ENCODE results near the gene DNAJC13. TPM values are rescaled to one million over a fixed set of nuclear protein-coding genes. Genes with fewer than 3 reads are reported as not detected.

Gene DNAJC13
- total RNA-seq, 1 experiment from 2014 or later = 28.8 TPM

DNA sequence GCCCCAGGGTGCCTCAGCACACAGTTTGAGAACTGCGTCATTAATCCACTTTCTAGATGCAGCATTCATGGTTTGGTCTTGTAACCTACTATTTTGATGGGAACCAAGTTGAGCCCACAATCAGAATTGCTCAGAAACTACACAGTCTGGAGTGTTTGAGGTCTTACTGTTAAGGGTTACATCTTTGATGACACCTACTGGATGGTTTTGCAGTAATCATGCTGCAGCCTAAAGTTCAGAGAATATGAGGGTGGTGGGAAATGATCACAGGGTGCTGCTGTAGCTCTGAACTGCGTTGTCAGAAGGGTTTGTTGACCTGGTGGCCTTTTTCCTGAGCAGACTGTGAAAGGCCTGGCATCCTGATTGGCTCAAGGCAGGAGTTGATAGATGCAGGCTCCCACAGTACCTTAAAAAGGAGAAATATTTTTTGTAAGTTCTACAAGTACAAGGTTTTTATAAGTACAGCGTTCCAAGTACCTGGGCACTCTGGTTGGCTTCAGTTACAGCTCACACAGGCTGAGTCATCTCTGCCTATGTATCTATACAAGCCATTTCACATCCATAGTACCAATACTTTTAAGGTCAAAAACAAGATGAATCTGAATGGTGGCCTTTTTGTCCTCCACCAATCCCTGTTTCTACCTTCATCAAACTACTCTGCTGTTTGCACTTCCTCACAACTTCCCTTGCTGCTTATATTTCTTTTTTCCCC is 119.3 kb downstream of the DNAJC13 start:
- ATAC-seq = peak; percentile 65
- RAD21 ChIA-PET (ENCODE audit: low non-redundant PET in 1 of 2, low total read pairs in 2 of 2, uncharacterized antibody in 2 of 2, unreplicated experiment in 2 of 2) = no interaction called here
- Histone ChIP-seq H3K9ac (ENCODE audit: low read length) (no peak overlapping the region), H3K27ac (ENCODE audit: low read depth, low read length) (no peak overlapping the region), H3K9me3 (ENCODE audit: control insufficient read depth in 1 of 2, insufficient read depth in 1 of 2, low read depth in 1 of 2, low read length in 2 of 2) (no peaks in the 10 kb centered on the region), H3K9me2 (ENCODE audit: insufficient read depth) (no peaks in the 10 kb centered on the region), H3K4me3 (replicated peaks in 1 of 2; ENCODE audit: low read depth in 1 of 2, low read length in 2 of 2) (no peak overlapping the region), H3K79me2 (ENCODE audit: insufficient read depth, low read length) (no peaks in the 10 kb centered on the region), H3K4me1 (ENCODE audit: control insufficient read depth in 1 of 2, insufficient read depth in 2 of 2, low read length in 2 of 2) (no peaks in the 10 kb centered on the region), H3K36me3 (ENCODE audit: control insufficient read depth in 1 of 2, insufficient read depth in 2 of 2, low read length in 2 of 2) (peaks cover 0 to 2% of the 10 kb centered on the region in 2 experiments; a peak in 1 of 4 replicates), H4K20me1 (ENCODE audit: insufficient read depth) (no peaks in the 10 kb centered on the region), H3K4me2 (ENCODE audit: low read length) (no peak overlapping the region), H3K27me3 (ENCODE audit: insufficient read depth, low read length) (no peaks in the 10 kb centered on the region), H2AFZ (ENCODE audit: low read depth, low read length, poor library complexity, severe bottlenecking) (no peak overlapping the region)
- no peak for DNase-seq (ENCODE audit: low read depth, low spot score)
- POLR2A ChIA-PET = no interaction called here
- BruUV-seq (replicated peaks) = no TSS peak
- intact Hi-C loops (cut with micrococcal nuclease) = loop anchor here (1.0 kb wide), 1 partner anchor 106 kb away; no protein-coding TSS in a partner anchor
- CTCF ChIA-PET = interaction anchor here (0.7 to 2.0 kb wide), 15 partner anchors 9 to 135 kb away, joined by 3 to 36 read pairs (median 4); no protein-coding TSS in a partner anchor
- TF ChIP-seq CBX3 (IDR thresholded peaks at IDR 0.05; ENCODE audit: low read depth) = no peak
- TF ChIP-seq RAD21 (IDR thresholded peaks at IDR 0.05; ENCODE audit: low read depth) = no peak
- no peak for TF ChIP-seq ZNF274 (IDR thresholded peaks at IDR 0.05; ENCODE audit: low read depth, low read length)
- no peak for TF ChIP-seq SRF (IDR thresholded peaks at IDR 0.05; ENCODE audit: low read depth)
- TF ChIP-seq ELF1 (IDR thresholded peaks at IDR 0.05; ENCODE audit: borderline replicate concordance, low read depth) = no peak
- no peak for TF ChIP-seq SP1 (IDR thresholded peaks at IDR 0.05; ENCODE audit: low read depth)
- TF ChIP-seq, protein P1, sequence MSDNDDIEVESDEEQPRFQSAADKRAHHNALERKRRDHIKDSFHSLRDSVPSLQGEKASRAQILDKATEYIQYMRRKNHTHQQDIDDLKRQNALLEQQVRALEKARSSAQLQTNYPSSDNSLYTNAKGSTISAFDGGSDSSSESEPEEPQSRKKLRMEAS (IDR thresholded peaks at IDR 0.05) = no peak
- TF ChIP-seq FOSL1 (IDR thresholded peaks at IDR 0.05; ENCODE audit: low read depth) = no peak
- TF ChIP-seq EZH2 (IDR thresholded peaks at IDR 0.05) = no peak
- TF ChIP-seq, protein P2, sequence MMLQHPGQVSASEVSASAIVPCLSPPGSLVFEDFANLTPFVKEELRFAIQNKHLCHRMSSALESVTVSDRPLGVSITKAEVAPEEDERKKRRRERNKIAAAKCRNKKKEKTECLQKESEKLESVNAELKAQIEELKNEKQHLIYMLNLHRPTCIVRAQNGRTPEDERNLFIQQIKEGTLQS (IDR thresholded peaks at IDR 0.05) = no peak

DNA sequence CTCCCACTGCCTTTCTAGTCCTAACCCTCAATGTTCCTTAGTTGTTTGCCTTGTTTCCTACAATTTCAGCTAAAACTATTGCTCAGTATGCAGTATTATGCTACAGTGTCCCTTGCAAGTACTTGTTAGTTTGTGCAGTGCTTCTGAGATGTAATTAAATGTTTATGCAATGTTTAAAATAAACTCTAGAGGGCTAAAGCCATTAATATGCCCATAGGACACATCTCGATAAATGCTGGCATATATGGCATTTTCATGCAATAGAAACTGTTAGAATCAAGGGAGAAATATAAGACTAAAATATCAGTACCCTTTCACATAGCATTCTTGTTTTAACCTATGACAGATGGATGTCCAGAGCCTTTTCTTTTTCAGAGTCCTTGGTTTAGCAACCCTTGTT is 120.0 kb downstream of the DNAJC13 start:
- no peak overlapping the region for H2AFZ ChIP-seq (ENCODE audit: low read depth, low read length, poor library complexity, severe bottlenecking)
- BruUV-seq (replicated peaks) = no TSS peak
- H3K9me3 ChIP-seq (ENCODE audit: control insufficient read depth in 1 of 2, insufficient read depth in 1 of 2, low read depth in 1 of 2, low read length in 2 of 2) = no peaks in the 10 kb centered on the region
- no peak overlapping the region for H3K9ac ChIP-seq (ENCODE audit: low read length)
- H3K9me2 ChIP-seq (ENCODE audit: insufficient read depth) = no peaks in the 10 kb centered on the region
- peaks cover 0 to 3% of the 10 kb centered on the region in 2 experiments; a peak in 2 of 4 replicates for H3K4me1 ChIP-seq (ENCODE audit: control insufficient read depth in 1 of 2, insufficient read depth in 2 of 2, low read length in 2 of 2)
- H4K20me1 ChIP-seq (ENCODE audit: insufficient read depth) = no peaks in the 10 kb centered on the region
- ChIA-PET RAD21 (ENCODE audit: low non-redundant PET in 1 of 2, low total read pairs in 2 of 2, uncharacterized antibody in 2 of 2, unreplicated experiment in 2 of 2) (no interaction called here), POLR2A (no interaction called here), CTCF (interaction anchor here (1.3 to 1.9 kb wide), 4 partner anchors 9 to 102 kb away, joined by 3 to 11 read pairs (median 5); no protein-coding TSS in a partner anchor)
- ATAC-seq (no peak), DNase-seq (ENCODE audit: low read depth, low spot score) (no peak)
- no peaks in the 10 kb centered on the region for H3K27me3 ChIP-seq (ENCODE audit: insufficient read depth, low read length)
- peaks cover 0 to 2% of the 10 kb centered on the region in 2 experiments; a peak in 1 of 4 replicates for H3K36me3 ChIP-seq (ENCODE audit: control insufficient read depth in 1 of 2, insufficient read depth in 2 of 2, low read length in 2 of 2)
- intact Hi-C loops (cut with micrococcal nuclease) = no loop called here
- TF ChIP-seq, protein P3, sequence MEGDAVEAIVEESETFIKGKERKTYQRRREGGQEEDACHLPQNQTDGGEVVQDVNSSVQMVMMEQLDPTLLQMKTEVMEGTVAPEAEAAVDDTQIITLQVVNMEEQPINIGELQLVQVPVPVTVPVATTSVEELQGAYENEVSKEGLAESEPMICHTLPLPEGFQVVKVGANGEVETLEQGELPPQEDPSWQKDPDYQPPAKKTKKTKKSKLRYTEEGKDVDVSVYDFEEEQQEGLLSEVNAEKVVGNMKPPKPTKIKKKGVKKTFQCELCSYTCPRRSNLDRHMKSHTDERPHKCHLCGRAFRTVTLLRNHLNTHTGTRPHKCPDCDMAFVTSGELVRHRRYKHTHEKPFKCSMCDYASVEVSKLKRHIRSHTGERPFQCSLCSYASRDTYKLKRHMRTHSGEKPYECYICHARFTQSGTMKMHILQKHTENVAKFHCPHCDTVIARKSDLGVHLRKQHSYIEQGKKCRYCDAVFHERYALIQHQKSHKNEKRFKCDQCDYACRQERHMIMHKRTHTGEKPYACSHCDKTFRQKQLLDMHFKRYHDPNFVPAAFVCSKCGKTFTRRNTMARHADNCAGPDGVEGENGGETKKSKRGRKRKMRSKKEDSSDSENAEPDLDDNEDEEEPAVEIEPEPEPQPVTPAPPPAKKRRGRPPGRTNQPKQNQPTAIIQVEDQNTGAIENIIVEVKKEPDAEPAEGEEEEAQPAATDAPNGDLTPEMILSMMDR (IDR thresholded peaks at IDR 0.05 in 2 of 3, conservative IDR thresholded peaks at IDR 0.05 in 1 of 3; ENCODE audit: borderline replicate concordance in 1 of 3, insufficient read depth in 1 of 3, low read depth in 2 of 3, low read length in 2 of 3) = peak in 1 of 3 experiments; percentile 35; a peak in 2 of 6 replicates
- TF ChIP-seq ZFX (IDR thresholded peaks at IDR 0.05) = no peak
- no peak overlapping the region for H3K27ac ChIP-seq (ENCODE audit: low read depth, low read length)
- no peak overlapping the region for H3K4me2 ChIP-seq (ENCODE audit: low read length)
- H3K4me3 ChIP-seq (replicated peaks in 1 of 2; ENCODE audit: low read depth in 1 of 2, low read length in 2 of 2) = no peak overlapping the region
- no peaks in the 10 kb centered on the region for H3K79me2 ChIP-seq (ENCODE audit: insufficient read depth, low read length)
